HL-60 (cell line): ENCODE results near the gene ATP11A.

Experiments used
- DNase-seq, 2 experiments: peaks; one replicate each; pipeline ENCODE4 v3.0.0-alpha.2; 2010 to 2020; ENCODE audit warnings: low read depth in 1 of 2, low spot score in 1 of 2
- H3K27ac ChIP-seq: fragments of 250-450 bp; sonication (Bioruptor Pico); replicated peaks from 2 replicates; pipeline ENCODE4 v1.5.1; 2020; ENCODE audit warnings: mild to moderate bottlenecking, moderate library complexity
- H3K27me3 ChIP-seq: fragments of 250-450 bp; sonication (Bioruptor Pico); 2 replicates; pipeline ENCODE4 v1.5.1; 2021; ENCODE audit warnings: mild to moderate bottlenecking, moderate library complexity; ENCODE audit not compliant: insufficient read depth, poor library complexity, severe bottlenecking
- H3K4me3 ChIP-seq: replicated peaks from 2 replicates; pipeline ENCODE4 v1.5.1; 2011; ENCODE audit warnings: mild to moderate bottlenecking, control low read depth, low read length; ENCODE audit not compliant: insufficient read depth
- GABPA ChIP-seq: IDR thresholded peaks from 2 replicates; pipeline ENCODE4 v1.6.1; 2012; ENCODE audit warnings: low read depth
- POLR2AphosphoS5 ChIP-seq: IDR thresholded peaks from 2 replicates; pipeline ENCODE4 v1.6.1; 2012; ENCODE audit warnings: low read depth
- SPI1 ChIP-seq: IDR thresholded peaks from 2 replicates; pipeline ENCODE4 v1.6.1; 2012; ENCODE audit warnings: low read depth, mild to moderate bottlenecking, borderline replicate concordance
- TF ChIP-seq, protein P1 (sequence below): IDR thresholded peaks from one replicate; pipeline ENCODE4 v1.5.1; 2011; ENCODE audit warnings: low read length, control low read depth, inconsistent platforms; ENCODE audit not compliant: insufficient read depth
- TF ChIP-seq, protein P2 (sequence below): IDR thresholded peaks from 2 replicates; pipeline ENCODE4 v1.6.1; 2012; ENCODE audit warnings: low read depth; ENCODE audit not compliant: insufficient replicate concordance

The ATP11A gene

DNA sequence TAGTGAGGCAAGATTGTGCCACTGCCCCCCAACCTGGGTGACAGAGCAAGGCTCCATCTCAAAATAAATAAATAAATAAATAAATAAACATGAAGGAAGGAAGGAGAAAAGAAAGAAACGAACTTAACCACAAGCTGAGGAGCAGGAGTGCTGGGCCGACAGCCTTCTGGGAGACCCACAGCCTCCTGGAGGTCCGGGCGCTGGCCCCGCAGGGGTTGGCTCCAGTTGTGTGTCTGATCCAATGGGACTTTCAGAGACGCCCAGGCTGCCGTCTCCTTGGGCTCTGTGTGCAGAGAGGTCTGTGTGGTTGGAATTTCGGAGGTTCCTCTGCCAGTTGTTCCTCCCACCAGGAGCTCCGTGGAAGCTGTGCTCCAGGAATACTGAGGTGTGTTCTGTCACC lies 243.1 kb downstream of the ATP11A start:
- peaks cover 35% of the 10 kb centered on the region for H3K27me3 ChIP-seq
- no peak for DNase-seq
- no peak overlapping the region for H3K4me3 ChIP-seq
- H3K27ac ChIP-seq, result no peak overlapping the region
- no peak for TF ChIP-seq GABPA
- TF ChIP-seq SPI1, result no peak

DNA sequence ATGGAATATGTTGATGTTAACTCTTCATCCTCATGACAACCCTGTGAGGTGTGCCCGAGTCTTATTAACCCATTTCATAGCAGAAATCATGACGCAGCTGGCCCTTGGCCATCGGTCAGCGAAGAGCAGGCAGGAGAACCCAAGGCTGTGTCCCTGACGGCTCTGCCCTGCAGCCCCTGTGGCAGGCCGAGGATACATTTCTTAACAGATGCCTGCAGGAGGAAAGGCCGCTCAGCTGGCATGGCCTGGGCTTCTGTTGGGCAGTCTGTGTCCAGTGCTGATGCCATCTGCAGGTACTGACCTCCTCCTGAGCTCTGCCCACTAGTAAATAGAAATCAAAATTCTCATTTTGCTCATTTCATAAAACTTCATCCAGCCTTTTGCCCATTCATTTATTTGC lies 243.8 kb downstream of the ATP11A start:
- TF ChIP-seq GABPA (no peak), POLR2AphosphoS5 (no peak), SPI1 (no peak)
- TF ChIP-seq, protein P1, sequence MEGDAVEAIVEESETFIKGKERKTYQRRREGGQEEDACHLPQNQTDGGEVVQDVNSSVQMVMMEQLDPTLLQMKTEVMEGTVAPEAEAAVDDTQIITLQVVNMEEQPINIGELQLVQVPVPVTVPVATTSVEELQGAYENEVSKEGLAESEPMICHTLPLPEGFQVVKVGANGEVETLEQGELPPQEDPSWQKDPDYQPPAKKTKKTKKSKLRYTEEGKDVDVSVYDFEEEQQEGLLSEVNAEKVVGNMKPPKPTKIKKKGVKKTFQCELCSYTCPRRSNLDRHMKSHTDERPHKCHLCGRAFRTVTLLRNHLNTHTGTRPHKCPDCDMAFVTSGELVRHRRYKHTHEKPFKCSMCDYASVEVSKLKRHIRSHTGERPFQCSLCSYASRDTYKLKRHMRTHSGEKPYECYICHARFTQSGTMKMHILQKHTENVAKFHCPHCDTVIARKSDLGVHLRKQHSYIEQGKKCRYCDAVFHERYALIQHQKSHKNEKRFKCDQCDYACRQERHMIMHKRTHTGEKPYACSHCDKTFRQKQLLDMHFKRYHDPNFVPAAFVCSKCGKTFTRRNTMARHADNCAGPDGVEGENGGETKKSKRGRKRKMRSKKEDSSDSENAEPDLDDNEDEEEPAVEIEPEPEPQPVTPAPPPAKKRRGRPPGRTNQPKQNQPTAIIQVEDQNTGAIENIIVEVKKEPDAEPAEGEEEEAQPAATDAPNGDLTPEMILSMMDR, result no peak
- TF ChIP-seq, protein P2, sequence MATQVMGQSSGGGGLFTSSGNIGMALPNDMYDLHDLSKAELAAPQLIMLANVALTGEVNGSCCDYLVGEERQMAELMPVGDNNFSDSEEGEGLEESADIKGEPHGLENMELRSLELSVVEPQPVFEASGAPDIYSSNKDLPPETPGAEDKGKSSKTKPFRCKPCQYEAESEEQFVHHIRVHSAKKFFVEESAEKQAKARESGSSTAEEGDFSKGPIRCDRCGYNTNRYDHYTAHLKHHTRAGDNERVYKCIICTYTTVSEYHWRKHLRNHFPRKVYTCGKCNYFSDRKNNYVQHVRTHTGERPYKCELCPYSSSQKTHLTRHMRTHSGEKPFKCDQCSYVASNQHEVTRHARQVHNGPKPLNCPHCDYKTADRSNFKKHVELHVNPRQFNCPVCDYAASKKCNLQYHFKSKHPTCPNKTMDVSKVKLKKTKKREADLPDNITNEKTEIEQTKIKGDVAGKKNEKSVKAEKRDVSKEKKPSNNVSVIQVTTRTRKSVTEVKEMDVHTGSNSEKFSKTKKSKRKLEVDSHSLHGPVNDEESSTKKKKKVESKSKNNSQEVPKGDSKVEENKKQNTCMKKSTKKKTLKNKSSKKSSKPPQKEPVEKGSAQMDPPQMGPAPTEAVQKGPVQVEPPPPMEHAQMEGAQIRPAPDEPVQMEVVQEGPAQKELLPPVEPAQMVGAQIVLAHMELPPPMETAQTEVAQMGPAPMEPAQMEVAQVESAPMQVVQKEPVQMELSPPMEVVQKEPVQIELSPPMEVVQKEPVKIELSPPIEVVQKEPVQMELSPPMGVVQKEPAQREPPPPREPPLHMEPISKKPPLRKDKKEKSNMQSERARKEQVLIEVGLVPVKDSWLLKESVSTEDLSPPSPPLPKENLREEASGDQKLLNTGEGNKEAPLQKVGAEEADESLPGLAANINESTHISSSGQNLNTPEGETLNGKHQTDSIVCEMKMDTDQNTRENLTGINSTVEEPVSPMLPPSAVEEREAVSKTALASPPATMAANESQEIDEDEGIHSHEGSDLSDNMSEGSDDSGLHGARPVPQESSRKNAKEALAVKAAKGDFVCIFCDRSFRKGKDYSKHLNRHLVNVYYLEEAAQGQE, result no peak
- Histone ChIP-seq H3K4me3 (no peak overlapping the region), H3K27me3 (peaks cover 29% of the 10 kb centered on the region), H3K27ac (no peak overlapping the region)
- no peak for DNase-seq

DNA sequence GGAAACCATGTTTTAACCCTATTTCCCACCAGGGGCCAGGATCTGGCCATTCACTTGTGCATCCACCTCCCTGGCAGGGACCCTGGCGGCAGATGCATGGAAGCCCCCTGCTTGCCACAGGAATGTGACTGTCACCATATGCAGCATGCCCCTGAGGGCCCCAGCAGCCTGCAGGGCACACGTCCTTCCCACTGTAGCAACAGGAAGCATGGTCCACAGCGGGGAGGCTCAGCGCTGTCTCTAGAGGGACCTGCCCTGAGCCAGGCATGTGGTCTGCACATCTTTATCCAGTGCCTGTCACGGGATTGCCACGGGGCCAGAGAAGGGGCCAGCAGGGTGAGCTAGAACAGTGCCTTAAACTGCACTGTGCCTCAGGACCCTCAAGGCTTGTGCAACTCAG lies 244.2 kb downstream of the ATP11A start:
- H3K27ac ChIP-seq, result no peak overlapping the region
- DNase-seq, result no peak
- H3K4me3 ChIP-seq, result no peak overlapping the region
- H3K27me3 ChIP-seq, result peaks cover 29% of the 10 kb centered on the region
- TF ChIP-seq POLR2AphosphoS5, result no peak
- TF ChIP-seq SPI1, result no peak
- TF ChIP-seq, protein P1, result no peak
- no peak for TF ChIP-seq GABPA
- TF ChIP-seq, protein P2, result no peak
